Esophagus squamous epithelium (tissue), 5 donors: ENCODE measurements around the gene CLP1. TPM values are rescaled to one million over a fixed set of nuclear protein-coding genes. Genes with fewer than 3 reads are reported as not detected.

Source experiments
- DNase-seq: peaks from one replicate; lab custom pipeline; 2025; lab: John Stamatoyannopoulos, UW
- H3K27ac ChIP-seq, 4 donors: fragments of 200-600 bp; sonication (generic); one replicate each; pipeline ENCODE4 v1.5.1; 2016 to 2019; ENCODE audit warnings: mild to moderate bottlenecking in 1 of 4
- H3K27me3 ChIP-seq, 4 donors: fragments of 200-600 bp; sonication (generic); 1 replicate in 3 of 4; 2 replicates in 1 of 4; pipeline versions ENCODE4 v1.5.1 to v1.6.0; 2017 to 2021; ENCODE audit warnings: antibody characterized with exemption in 1 of 4
- H3K36me3 ChIP-seq, 3 donors: fragments of 200-600 bp; sonication (generic); one replicate each; pipeline ENCODE4 v1.5.1; 2016 to 2019
- H3K4me1 ChIP-seq, 3 donors: fragments of 200-600 bp; sonication (generic); one replicate each; pipeline ENCODE4 v1.5.1; 2017 to 2019
- H3K4me3 ChIP-seq, 4 donors: fragments of 200-600 bp; sonication (generic); 1 replicate in 3 of 4; 2 replicates in 1 of 4; pipeline ENCODE4 v1.5.1; 2016 to 2019; ENCODE audit warnings: mild to moderate bottlenecking in 2 of 4, moderate library complexity in 1 of 4
- H3K9me3 ChIP-seq, 3 donors: fragments of 200-600 bp; sonication (generic); one replicate each; pipeline ENCODE4 v1.5.1; 2016 to 2019
- CTCF ChIP-seq, 6 experiments: fragments of 450-650 bp in 4 of 6; fragments of 200-600 bp in 2 of 6; sonication (generic) in 2 of 6; IDR thresholded peaks; one replicate each; pipeline ENCODE4 v1.5.1; 2016 to 2019; ENCODE audit warnings: antibody characterized with exemption in 6 of 6, mild to moderate bottlenecking in 4 of 6, moderate library complexity in 4 of 6
- POLR2A ChIP-seq, 4 donors: fragments of 450-650 bp; IDR thresholded peaks; one replicate each; pipeline ENCODE4 v1.6.1; 2017; ENCODE audit warnings: antibody characterized with exemption in 4 of 4, mild to moderate bottlenecking in 4 of 4, moderate library complexity in 3 of 4
- WGBS, 2 donors: methylation state at CpG; one replicate each; pipeline ENCODE4 v1.1.5; 2018; 5-methylcytosine and 5-hydroxymethylcytosine counted together
- intact Hi-C: fragments of 100-400 bp; cut with DNase I; formaldehyde crosslinking; loops from one replicate; pipeline ENCODE4 v1.15.0; 2022
- total RNA-seq, 4 donors: library from RNA; depleted of rRNA; stranded (reverse); fragments of >200 nt; gene quantifications; one replicate each; pipeline ENCODE4 v1.1.0, GENCODE V29; 2016
- donor health status: DM: yes; HTN: yes; CAD: no.

The CLP1 gene
- total RNA-seq, 4 donors from 2014 or later: 9.5 to 26.6 (median 14.7) TPM

- Histone ChIP-seq H3K4me3 (no peak overlapping the region), H3K27ac (peak overlapping the region in 2 of 4 donors; percentile 8 to 40), H3K27me3 (no peaks in the 10 kb centered on the region), H3K9me3 (peaks cover 0 to 10% (median 0%) of the 10 kb centered on the region in 3 donors), H3K4me1 (peaks cover 0 to 12% (median 0%) of the 10 kb centered on the region in 3 donors), H3K36me3 (peaks cover 0 to 31% (median 4%) of the 10 kb centered on the region in 3 donors)
- 41 to 56% methylated on average over 2 of the region's 2 CpGs for WGBS, 2 donors
- intact Hi-C loops: no loop called here
- no peak for DNase-seq
- TF ChIP-seq POLR2A (IDR thresholded peaks at IDR 0.05) (no peak), CTCF (IDR thresholded peaks at IDR 0.05) (no peak)
Measured at GRCh38 chr11:57618438-57618837, 39.1 kb upstream of the CLP1 start.

DNA sequence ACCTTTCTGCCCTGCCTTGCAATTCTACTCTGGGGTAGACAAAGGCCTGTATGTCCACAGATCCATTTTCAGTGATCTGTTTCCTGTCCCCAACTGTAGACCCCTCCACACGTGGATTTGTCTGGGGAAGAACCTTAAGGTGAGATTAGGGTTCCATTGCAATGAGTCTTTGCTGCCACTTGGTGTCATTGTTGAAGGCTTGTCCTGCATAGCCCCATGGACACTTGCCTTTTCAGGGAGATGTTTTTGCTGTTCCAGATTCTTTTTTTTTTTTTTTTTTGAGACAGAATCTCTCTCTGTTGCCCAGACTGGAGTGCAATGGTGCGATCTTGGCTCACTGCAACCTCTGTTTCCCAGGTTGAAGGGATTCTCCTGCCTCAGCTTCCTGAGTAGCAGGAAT, 38.2 kb upstream of the CLP1 start:
- Histone ChIP-seq H3K27me3 (no peaks in the 10 kb centered on the region), H3K36me3 (peaks cover 0 to 22% (median 0%) of the 10 kb centered on the region in 3 donors), H3K27ac (peak overlapping the region in 3 of 4 donors; percentile 8 to 29 (median 23)), H3K4me3 (no peak overlapping the region), H3K4me1 (peaks cover 0 to 12% (median 0%) of the 10 kb centered on the region in 3 donors), H3K9me3 (peaks cover 0 to 10% (median 0%) of the 10 kb centered on the region in 3 donors)
- no peak for DNase-seq
- intact Hi-C loops: no loop called here
- 85 to 90% methylated on average over 2 of the region's 2 CpGs for WGBS, 2 donors
- no peak for TF ChIP-seq CTCF (IDR thresholded peaks at IDR 0.05)
- TF ChIP-seq POLR2A (IDR thresholded peaks at IDR 0.05): no peak

DNA sequence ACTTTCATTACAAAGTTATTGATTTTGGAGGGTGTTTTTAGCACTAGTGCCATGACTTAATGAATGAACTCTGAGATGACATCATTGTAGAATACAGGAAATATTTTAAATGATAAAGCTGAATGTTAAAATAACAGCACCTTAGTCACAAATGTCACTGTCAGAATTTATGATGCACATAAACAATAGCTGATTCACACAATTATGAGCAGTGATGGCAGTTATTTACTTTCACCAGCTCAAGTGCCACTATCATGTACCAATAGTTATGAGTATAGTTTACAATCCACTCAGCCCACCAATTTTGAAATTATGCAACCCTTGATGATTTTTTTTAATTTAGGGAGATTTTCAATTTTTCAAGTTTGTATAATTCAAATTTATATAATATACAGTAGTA, 37.1 kb upstream of the CLP1 start:
- no peak overlapping the region for H3K4me3 ChIP-seq
- peaks cover 0 to 10% (median 0%) of the 10 kb centered on the region in 3 donors for H3K9me3 ChIP-seq
- no peak overlapping the region for H3K27ac ChIP-seq
- intact Hi-C loops: no loop called here
- H3K4me1 ChIP-seq: peaks cover 0 to 12% (median 0%) of the 10 kb centered on the region in 3 donors
- H3K36me3 ChIP-seq: peaks cover 0 to 11% (median 0%) of the 10 kb centered on the region in 3 donors
- no peak for TF ChIP-seq CTCF (IDR thresholded peaks at IDR 0.05)
- TF ChIP-seq POLR2A (IDR thresholded peaks at IDR 0.05): no peak
- no peaks in the 10 kb centered on the region for H3K27me3 ChIP-seq
- no peak for DNase-seq

GRCh38 chr11:57622263-57622662, 35.3 kb upstream of the CLP1 start:
- Histone ChIP-seq H3K4me1 (peaks cover 0 to 12% (median 0%) of the 10 kb centered on the region in 3 donors), H3K27ac (no peak overlapping the region), H3K4me3 (no peak overlapping the region), H3K9me3 (peaks cover 0 to 10% (median 0%) of the 10 kb centered on the region in 3 donors), H3K36me3 (no peaks in the 10 kb centered on the region), H3K27me3 (no peaks in the 10 kb centered on the region)
- no peak for TF ChIP-seq CTCF (IDR thresholded peaks at IDR 0.05)
- no peak for TF ChIP-seq POLR2A (IDR thresholded peaks at IDR 0.05)
- DNase-seq: no peak
- intact Hi-C loops: no loop called here
- 57 to 70% methylated on average over 3 of the region's 3 CpGs for WGBS, 2 donors

GRCh38 chr11:57624864-57625263, 32.7 kb upstream of the CLP1 start:
- intact Hi-C loops: loop anchor here (5.0 kb wide), 1 partner anchor 392 kb away; no protein-coding TSS in a partner anchor
- H3K9me3 ChIP-seq: peaks cover 0 to under 1% (median 0%) of the 10 kb centered on the region in 3 donors
- H3K36me3 ChIP-seq: no peaks in the 10 kb centered on the region
- no peak for DNase-seq
- H3K27ac ChIP-seq: no peak overlapping the region
- TF ChIP-seq CTCF (IDR thresholded peaks at IDR 0.05): no peak
- TF ChIP-seq POLR2A (IDR thresholded peaks at IDR 0.05): no peak
- H3K4me1 ChIP-seq: no peaks in the 10 kb centered on the region
- no peaks in the 10 kb centered on the region for H3K27me3 ChIP-seq
- 72 to 88% methylated on average over 2 of the region's 2 CpGs for WGBS, 2 donors
- H3K4me3 ChIP-seq: no peak overlapping the region
